DLD1 (cell line): ENCODE measurements around the gene USP17L11.
"Not testable (repeated sequence)": the region's sequence is repeated elsewhere in the genome, so short reads cannot be mapped to it uniquely, and the experiment has no call there.

ENCODE experiments used
- in situ Hi-C: cut with HindIII; loops from 2 replicates; pipeline ENCODE4 v1.10.0; 2017; ENCODE audit warnings: low sequenced_read_pairs

USP17L11 gene, protein sequence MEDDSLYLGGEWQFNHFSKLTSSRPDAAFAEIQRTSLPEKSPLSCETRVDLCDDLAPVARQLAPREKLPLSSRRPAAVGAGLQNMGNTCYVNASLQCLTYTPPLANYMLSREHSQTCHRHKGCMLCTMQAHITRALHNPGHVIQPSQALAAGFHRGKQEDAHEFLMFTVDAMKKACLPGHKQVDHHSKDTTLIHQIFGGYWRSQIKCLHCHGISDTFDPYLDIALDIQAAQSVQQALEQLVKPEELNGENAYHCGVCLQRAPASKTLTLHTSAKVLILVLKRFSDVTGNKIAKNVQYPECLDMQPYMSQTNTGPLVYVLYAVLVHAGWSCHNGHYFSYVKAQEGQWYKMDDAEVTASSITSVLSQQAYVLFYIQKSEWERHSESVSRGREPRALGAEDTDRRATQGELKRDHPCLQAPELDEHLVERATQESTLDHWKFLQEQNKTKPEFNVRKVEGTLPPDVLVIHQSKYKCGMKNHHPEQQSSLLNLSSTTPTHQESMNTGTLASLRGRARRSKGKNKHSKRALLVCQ

GRCh38 chr4:9215105-9215504 lies at the start of gene USP17L11:
USP17L11 (plus strand) TSS chr4:9215405; CDS start chr4:9215405, 0 bp downstream.
- in situ Hi-C loops, result not testable (repeated sequence)

- in situ Hi-C loops, result not testable (repeated sequence)
These were observed 49.2 kb upstream of the USP17L11 start for GRCh38 chr4:9165990-9166389.

DNA sequence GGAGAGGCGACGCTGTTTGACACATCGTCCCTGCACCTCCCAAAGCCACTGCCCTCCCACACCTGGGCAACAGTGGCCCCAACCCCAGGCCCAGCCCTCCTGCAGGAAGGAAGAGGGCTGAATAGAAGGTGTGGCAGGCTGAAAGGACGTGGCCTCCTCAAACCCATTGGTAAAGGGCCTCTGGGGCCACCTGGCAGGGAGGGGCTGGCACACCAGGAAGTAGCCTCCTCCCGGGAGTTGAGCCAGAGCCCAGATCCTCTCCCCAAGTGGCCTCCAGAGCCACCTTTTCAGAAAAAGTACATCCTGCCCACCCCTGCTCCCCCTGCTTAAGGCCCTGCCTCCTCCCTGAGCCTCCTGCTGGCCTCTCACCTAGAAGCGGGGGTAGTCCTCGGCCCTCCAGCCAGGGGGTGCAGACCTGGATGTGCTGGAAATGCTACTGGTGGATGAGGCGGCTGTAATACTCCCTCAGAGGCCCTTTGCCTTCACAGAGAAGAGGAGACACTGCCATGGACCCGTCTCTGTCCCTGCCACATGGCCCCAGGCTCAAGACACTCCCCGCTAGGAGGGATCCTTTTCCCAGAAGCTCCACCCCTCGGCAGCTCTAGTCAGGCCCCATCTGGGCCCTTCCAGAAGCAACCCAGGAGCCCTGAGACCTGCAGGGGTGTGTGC lies 45.3 kb upstream of the USP17L11 start, which contains the start of gene FAM90A26:
TSS of gene FAM90A26 (plus strand) at position 619 of the 669 bp plus-strand sequence. CDS start 2,764 bp downstream, outside the sequence.
- in situ Hi-C loops, result not testable (repeated sequence)

DNA sequence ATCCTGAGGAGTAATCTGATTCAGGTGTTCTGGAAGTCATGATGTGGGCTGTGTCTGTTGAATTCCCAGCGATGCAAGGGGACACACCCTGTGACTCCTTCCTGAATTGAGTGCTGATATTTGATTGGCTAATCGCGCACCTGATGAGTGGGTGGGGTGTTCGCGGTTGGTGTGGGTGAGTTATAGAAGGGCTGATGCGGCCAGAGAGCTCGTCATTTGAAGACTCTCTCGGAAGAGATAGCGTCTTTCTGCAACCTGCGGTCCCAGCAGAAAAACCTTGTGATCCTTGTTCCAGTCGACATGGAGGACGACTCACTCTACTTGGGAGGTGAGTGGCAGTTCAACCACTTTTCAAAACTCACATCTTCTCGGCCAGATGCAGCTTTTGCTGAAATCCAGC lies 4.8 kb upstream of the USP17L11 start, which contains the start of gene USP17L10:
TSS of gene USP17L10 (plus strand) at position 301 of the 400 bp plus-strand sequence. CDS start at position 301, 0 bp downstream.
- in situ Hi-C loops, result not testable (repeated sequence)

GRCh38 chr4:9214701-9215100 lies 504 bp upstream of the USP17L11 start:
- in situ Hi-C loops, result not testable (repeated sequence)

DNA sequence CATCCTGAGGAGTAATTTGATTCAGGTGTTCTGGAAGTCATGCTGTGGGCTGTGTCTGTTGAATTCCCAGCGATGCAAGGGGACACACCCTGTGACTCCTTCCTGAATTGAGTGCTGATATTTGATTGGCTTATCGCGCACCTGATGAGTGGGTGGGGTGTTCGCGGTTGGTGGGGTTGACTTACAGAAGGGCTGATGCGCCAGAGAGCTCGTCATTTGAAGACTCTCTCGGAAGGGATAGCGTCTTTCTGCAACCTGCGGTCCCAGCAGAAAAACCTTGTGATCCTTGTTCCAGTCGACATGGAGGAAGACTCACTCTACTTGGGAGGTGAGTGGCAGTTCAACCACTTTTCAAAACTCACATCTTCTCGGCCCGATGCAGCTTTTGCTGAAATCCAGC lies 4.6 kb downstream of the USP17L11 start, which contains the start of gene USP17L12:
TSS of gene USP17L12 (plus strand) at position 301 of the 400 bp plus-strand sequence. CDS start at position 301, 0 bp downstream.
- in situ Hi-C loops, result not testable (repeated sequence)

GRCh38 chr4:9224596-9224995 lies 9.4 kb downstream of the USP17L11 start, which contains the start of gene USP17L13:
USP17L13 (plus strand) TSS chr4:9224896; CDS start chr4:9224896, 0 bp downstream.
- in situ Hi-C loops, result not testable (repeated sequence)

DNA sequence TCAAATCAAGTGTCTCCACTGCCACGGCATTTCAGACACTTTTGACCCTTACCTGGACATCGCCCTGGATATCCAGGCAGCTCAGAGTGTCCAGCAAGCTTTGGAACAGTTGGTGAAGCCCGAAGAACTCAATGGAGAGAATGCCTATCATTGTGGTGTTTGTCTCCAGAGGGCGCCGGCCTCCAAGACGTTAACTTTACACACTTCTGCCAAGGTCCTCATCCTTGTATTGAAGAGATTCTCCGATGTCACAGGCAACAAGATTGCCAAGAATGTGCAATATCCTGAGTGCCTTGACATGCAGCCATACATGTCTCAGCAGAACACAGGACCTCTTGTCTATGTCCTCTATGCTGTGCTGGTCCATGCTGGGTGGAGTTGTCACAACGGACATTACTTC lies 15.0 kb downstream of the USP17L11 start:
- in situ Hi-C loops, result not testable (repeated sequence)

GRCh38 chr4:9234085-9234484 lies 18.9 kb downstream of the USP17L11 start, which contains the start of gene USP17L15:
USP17L15 (plus strand) TSS chr4:9234385; CDS start chr4:9234385, 0 bp downstream.
- in situ Hi-C loops, result not testable (repeated sequence)

- in situ Hi-C loops, result not testable (repeated sequence)
These were observed 23.3 kb downstream of the USP17L11 start for GRCh38 chr4:9238461-9238860.

GRCh38 chr4:9243579-9243978 lies 28.4 kb downstream of the USP17L11 start, which contains the start of gene USP17L17:
USP17L17 (plus strand) TSS chr4:9243879; CDS start chr4:9243879, 0 bp downstream.
- in situ Hi-C loops, result not testable (repeated sequence)

DNA sequence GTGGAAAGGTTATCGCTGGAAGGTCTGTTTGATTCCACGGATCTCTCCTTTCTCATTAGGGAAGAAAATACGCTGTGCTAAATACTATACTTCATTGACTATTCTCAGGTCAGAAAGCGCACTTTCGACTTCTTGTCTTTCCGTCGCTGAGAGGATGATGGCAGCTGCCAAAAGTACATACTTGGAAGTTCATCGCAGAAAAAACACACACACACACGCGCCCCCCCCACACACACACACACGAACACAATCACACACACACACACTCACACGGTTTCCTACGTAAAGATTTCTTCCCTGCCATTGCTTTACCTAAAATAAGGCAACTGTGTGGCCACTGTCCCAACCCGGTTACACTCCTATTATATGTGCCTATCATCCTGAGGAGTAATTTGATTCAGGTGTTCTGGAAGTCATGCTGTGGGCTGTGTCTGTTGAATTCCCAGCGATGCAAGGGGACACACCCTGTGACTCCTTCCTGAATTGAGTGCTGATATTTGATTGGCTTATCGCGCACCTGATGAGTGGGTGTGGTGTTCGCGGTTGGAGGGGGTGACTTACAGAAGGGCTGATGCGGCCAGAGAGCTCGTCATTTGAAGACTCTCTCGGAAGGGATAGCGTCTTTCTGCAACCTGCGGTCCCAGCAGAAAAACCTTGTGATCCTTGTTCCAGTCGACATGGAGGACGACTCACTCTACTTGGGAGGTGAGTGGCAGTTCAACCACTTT lies 32.9 kb downstream of the USP17L11 start, which contains the start of gene USP17L18:
TSS of gene USP17L18 (plus strand) at position 678 of the 728 bp plus-strand sequence. CDS start at position 678, 0 bp downstream.
- in situ Hi-C loops, result not testable (repeated sequence)

- in situ Hi-C loops, result not testable (repeated sequence)
These were observed 37.9 kb downstream of the USP17L11 start, which contains the start of gene USP17L19 for GRCh38 chr4:9253078-9253477. USP17L19 (plus strand) TSS chr4:9253378; CDS start chr4:9253378, 0 bp downstream.

GRCh38 chr4:9257824-9258223 lies 42.6 kb downstream of the USP17L11 start, which contains the start of gene USP17L20:
USP17L20 (plus strand) TSS chr4:9258124; CDS start chr4:9258124, 0 bp downstream.
- in situ Hi-C loops, result not testable (repeated sequence)

DNA sequence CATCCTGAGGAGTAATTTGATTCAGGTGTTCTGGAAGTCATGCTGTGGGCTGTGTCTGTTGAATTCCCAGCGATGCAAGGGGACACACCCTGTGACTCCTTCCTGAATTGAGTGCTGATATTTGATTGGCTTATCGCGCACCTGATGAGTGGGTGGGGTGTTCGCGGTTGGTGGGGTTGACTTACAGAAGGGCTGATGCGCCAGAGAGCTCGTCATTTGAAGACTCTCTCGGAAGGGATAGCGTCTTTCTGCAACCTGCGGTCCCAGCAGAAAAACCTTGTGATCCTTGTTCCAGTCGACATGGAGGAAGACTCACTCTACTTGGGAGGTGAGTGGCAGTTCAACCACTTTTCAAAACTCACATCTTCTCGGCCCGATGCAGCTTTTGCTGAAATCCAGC lies 47.4 kb downstream of the USP17L11 start, which contains the start of gene USP17L21:
TSS of gene USP17L21 (plus strand) at position 301 of the 400 bp plus-strand sequence. CDS start at position 301, 0 bp downstream.
- in situ Hi-C loops, result not testable (repeated sequence)
